GM18508 (cell line): Measurements from ENCODE around the gene CUL3.
"Not testable (repeated sequence)": the region's sequence is repeated elsewhere in the genome, so short reads cannot be mapped to it uniquely, and the experiment has no call there.

Experiments used
- ATAC-seq: cut with Tn5 transposase; IDR thresholded peaks from one replicate; pipeline ENCODE4 v1.9.1; 2021; ENCODE audit warnings: moderate number of reproducible peaks; ENCODE audit not compliant: insufficient read depth, unreplicated experiment

Gene CUL3

GRCh38 chr2:224485081-224486014 lies 99.8 kb downstream of the CUL3 start:
- ATAC-seq, result not testable (repeated sequence)

DNA sequence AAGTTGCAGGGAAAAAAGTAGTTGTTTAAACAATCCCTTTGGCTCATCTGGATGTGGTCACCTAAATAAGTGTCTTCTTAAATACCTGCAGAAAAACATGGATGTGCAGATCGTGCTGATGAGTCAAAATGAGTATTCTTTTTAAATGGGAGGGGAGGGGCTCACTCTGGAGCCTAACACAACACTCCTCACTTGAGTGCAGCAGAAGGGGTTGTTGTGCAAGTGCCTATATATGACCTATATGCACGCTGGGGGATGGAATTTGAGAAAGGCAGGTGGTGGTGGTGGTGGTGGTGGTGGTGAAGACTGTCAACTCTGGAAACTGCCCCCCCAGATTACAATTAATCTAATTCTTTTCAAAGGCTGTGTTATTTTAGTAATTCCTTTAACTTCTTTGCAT lies 105.3 kb downstream of the CUL3 start:
- no peak for ATAC-seq

- no peak for ATAC-seq
Measured at GRCh38 chr2:224472827-224473226, 112.3 kb downstream of the CUL3 start.

GRCh38 chr2:224472137-224472536 lies 113.0 kb downstream of the CUL3 start:
- no peak for ATAC-seq

DNA sequence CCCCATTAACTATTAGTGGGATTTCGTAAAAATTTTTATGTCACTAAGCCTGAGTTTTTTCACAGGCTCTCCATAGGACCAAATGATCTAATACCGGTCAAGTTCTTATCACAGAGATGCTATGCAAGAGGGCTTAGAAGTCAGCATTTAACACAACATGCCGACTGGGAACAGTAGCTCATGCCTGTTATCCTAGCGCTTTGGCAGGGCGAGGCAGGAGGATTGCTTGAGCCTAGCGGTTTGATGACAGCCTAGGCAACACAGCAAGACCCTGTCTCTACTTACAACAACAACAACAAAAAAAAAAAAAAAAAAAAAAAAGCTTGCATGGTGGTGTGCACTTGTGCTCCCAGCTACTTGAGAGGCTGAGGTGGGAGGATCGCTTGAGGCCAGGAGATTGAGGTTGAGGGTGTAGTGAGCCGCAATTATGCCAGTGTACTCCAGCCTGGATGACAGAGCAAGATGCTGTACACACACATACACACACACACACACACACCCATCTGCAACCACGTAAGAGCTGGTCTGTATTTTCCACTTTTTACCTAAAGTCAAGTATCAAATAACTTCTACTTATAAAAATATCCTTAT lies 115.7 kb downstream of the CUL3 start:
- no peak for ATAC-seq

DNA sequence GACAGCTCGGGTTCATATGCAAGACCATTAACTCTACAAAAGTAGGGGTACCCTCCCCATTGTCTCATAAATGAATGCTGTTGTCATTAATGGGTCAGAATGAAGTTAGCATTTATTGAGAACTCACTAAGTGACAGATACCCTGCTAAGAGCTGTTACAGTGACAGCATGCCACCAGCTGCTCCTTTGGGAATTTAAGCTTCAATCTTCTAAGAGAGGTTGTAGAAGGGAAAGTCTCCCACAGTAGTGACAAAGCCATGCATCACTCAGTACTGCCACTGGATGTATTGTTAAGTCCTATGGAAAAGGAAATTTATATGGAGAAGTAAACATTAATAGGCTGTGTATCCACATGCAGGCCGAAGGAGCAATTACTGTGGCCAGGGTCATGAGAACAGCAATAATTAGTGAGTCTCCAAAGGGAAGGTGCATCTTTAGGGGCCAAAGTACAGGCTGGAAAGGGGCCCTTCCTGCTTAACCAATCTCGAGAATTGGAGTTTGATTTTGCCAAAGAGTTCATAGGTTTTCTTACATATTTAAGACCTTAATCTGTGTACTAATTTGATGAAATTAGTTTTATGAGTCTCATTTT lies 118.8 kb downstream of the CUL3 start:
- no peak for ATAC-seq

DNA sequence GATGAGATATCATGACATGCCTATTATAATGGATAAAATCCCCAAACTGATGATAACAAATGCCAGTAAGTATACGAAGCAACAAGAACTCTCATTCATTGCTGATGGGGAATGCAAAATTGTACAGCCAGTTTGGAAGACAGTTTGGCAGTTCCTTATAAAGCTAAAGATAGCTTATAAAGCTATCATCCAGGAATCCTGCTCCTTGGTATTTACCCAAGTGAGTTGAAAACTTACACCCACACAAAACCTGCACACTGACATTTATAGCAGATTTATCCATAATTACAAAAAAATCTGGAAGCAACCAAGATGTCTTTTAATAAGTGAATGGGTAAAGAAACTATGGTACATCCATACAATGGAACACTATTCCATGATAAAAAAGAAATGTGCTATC lies 123.8 kb downstream of the CUL3 start:
- ATAC-seq, result no peak

GRCh38 chr2:224457408-224458096 lies 127.6 kb downstream of the CUL3 start:
- no peak for ATAC-seq

DNA sequence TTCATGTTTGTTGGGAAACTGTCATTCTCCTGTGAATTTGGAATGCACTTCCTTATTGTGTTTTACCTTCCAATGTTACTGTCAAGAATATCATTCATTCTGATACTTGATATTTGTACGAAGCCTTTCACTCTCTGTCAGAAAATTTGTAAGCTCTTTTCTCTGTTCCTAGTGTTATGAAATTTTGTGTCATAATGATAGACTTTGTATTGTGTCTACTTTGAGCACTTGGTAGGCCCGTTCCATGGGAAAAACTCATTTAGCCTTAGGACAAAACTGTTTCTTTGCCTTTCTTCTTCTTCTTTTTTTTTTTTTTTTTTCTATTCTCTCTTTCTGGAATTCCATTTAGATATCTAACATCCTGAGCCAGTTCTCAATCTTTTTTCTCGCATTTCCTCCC lies 131.3 kb downstream of the CUL3 start:
- no peak for ATAC-seq

DNA sequence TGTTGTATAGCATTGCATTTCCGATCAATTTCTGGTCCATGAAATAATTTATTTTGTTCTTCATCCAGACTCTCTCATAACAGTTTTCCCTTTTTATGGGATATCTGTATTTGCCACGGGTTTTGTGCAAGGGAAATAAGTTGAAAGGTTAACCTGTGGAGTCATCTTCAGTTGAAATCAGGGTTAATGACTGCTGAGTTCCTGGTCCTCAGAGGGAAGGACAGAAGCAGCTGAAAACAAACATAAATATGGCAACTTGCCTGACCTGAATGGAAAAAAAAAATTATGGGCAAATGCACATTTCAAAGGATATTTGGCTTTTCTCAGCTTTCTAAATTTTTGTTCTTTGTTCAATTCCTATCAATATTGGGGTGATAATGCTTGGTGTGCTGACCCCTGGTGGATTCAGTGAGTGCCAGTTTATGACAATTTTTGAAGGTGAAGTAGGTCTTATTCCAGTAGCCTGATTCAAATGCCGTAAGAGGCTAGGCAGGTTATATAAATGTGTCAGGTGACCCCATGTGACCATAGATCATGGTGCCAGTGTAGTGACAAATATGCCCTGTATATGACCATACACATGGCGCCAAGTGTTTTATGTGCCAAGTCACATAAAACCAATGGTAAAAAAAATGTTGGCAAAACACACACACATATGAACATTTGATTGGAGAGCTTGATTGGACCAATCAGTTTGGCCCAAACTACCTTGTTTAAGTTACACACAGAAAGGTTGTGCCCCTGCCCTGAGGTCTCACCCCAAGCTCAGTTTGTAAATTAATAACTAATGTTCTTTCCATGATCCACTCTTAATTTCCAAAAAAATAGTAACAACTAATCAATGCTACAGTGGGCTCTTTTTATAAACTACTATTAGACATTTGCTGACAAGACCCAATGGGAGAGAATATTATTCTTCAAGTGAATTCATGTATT lies 135.7 kb downstream of the CUL3 start:
- no peak for ATAC-seq

DNA sequence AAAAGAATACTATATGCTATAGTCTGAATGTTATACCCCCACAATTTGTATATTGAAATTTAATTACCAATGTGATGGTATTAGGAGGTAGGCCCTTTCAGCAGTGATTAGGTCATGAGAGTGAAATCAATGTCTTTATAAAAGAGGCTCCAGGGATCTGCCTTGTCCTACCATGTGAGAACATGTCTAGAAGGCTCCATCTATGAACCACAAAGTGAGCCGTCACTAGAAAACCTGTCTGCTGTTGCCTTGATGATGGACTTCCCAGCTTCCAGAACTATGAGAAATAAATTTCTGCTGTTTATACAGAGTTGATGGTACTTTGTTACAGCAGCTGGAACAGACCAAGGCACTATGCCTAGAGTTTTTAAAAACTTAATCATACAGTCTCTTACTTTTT lies 136.9 kb downstream of the CUL3 start:
- no peak for ATAC-seq

DNA sequence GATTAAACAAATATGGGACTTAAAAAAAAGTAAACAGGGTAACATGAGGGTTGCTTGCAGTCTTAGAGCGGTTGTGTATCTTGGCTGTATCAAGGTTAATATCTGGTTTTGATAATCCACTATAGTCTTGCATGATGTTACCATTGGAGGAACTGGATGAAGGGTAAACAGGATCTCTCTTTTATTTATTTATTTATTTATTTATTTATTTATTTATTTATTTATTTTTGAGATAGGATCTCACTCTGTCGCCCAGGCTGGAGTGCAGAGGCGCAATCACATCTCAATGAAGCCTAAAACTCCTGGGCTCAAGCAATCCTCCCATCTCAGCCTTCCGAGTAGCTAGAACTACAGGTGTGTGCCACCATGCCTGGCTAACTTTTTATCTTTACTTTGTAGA lies 140.4 kb downstream of the CUL3 start:
- no peak for ATAC-seq

DNA sequence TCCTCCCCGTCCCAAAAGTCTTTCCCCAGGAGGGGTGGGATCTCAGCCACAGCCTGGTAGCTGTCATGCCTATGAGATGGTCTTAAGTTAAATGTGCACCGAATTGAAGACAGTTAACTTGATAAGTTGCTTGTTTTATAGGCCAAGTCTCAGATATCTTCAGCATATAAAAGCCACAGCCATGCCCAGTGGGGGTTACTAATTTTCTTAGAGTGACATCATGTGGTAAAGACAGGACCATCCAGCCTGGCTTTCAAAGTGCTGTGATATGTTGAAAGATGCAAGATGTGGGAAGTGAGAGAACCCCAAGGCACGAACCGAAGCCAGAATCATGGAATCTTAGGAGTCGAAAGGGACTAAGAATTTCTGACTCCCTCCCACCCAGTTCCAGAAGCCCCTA lies 141.1 kb downstream of the CUL3 start:
- no peak for ATAC-seq

DNA sequence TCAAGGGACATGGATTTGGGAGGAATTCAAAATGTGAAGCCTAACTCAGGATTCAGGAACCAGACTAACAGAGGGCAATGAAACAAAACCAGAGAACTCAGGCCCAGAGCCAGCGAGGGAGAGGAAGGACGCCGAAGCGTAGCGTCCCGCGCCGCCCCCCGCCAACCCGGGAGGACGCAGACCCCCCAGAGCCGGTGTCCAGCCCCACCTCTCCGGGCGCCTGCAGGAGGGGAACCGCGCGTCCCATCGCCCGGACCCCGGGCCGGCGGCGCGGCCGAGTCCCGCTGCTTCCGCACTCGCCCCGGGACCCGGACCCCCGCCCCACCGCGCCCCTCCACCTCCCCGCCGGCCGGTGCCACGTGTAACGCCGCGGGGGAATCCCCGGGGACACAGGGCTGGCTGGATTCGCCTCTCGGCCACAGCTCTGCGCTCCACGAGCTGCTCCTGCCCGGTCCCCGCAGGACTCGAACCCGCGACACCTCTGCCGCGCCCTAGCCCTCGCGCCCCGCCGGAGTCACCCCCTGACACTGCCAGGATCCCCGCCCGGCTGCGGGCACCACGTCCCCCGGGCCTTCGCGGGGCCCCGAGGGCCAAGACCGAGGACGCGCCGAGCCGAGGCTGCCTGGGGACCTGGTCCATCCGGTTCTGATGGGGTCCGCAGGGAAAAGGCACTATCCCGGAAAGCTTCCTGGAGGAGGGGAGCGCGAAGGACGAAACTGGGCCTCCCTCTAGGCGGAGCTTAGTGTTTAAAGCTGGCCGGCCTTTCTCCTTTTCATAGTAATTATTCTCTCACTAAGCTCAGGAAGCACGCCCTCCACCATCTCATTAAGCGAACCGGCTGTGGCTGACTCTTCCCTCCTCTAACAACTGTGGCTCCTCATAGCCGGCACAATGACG lies 142.8 kb downstream of the CUL3 start:
- ATAC-seq, result no peak

DNA sequence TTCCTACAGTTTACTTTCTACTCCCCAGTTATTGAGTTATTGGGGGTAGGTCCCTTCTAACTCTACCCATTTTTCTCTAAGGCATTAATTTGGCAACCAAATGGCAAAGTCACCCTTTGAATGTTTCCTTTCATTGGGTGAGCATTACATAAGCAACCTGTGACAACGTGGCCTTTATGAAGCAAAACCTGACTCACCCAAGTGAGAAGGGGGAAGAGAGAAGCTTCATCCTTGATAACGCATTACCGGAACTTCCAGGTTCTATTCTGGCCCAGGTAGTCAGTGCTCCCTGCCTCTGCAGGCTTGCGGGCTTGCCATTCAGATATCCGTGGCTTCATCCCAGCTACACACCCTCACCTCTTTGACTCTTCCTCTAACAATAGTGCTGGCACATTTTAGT lies 144.2 kb downstream of the CUL3 start:
- ATAC-seq, result no peak

DNA sequence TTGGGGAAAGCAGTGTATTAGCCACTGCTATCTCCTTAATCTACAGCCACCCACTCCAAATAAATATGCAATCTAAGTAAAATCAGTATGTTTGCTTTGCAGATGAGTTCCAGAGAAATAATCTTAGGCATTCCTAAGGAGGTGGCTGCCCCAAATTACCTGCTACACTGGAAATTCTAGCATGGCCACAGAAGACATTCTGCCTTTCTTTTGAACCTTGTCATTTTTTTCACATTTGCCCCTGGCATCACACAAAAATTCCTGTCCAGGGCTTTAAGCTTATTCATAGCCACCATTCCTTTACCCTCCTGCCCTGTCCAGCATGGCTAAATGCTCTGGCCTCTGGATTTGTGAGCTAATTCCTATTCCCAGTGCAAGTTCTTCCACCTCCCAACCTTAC lies 146.4 kb downstream of the CUL3 start:
- ATAC-seq, result no peak

DNA sequence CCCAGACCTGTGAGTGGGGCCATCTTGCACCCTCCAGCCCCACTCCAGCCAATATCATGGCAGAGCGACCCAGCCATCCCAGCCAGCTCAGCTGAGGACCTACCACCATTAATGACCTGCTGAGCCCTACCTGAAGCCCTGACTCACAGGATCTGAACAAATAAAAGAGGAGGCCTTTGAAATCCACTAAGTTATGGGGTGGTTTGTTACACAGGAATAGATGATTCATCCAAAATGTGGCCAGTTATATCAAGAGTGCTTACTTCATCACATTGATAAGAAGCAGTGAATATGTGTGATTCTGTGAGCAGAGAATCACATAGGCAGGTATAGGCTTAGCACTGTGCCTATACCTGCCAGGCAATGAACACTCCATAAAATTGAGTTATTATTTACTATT lies 148.5 kb downstream of the CUL3 start:
- no peak for ATAC-seq

DNA sequence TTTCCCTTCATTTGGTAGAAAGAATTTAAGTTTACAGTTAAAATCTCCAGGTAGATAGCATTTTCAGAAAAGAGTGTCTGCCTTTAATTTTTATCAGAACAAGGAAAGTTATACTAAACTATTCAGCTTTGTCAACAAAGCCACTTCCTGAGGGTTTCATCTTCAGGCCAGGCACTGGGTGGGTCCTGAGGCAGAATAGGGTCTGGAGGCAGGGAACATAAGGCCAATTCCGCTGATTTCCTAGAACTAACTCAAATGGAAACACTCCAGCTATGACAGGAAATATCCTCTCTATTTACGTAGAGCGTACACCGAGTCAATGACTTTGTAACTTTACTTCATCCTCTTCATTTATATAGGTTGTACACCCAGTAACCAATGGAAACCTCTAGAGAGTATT lies 150.5 kb downstream of the CUL3 start:
- no peak for ATAC-seq

DNA sequence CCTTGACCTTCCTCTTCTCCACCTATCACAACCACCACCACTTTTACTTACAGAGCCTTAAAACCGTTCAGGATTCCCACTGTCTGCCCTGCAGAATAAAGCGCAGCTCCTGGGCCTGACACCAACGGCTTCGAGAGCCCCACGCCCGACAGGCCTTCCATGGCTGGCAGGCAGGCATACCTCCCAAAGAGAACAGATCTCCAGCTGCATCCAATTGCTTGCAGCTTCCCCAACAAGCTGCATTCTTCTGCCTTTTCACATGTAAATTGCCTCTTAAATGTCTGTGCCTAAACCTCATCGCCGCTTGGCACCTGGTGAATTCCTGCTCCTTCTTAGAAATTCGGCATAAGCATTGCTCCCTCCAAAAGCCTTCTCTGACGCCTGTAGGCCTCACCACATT lies 151.7 kb downstream of the CUL3 start:
- no peak for ATAC-seq
